Measurements from ENCODE around the gene KCNAB1. TPM values are rescaled to one million over a fixed set of nuclear protein-coding genes. Genes with fewer than 3 reads are reported as not detected.

Gene KCNAB1
- total and polyA plus RNA-seq, 10 of the 15 experiments (the other 5 are each of a cell fraction or from before 2014, with no cell fraction given) = 0.11 to 0.69 (median 0.43) TPM; not detected in 6

GRCh38 chr3:156383441-156384025 is 263.2 kb downstream of the KCNAB1 start:
- TF ChIP-seq ZBTB40 (IDR thresholded peaks at IDR 0.05; ENCODE audit: borderline replicate concordance) (no peak), CBX5 (IDR thresholded peaks at IDR 0.05; ENCODE audit: low read depth) (no peak), SIX5 (IDR thresholded peaks at IDR 0.05; ENCODE audit: low read depth, low read length, severe bottlenecking) (no peak), TCF3 (IDR thresholded peaks at IDR 0.05; ENCODE audit: borderline replicate concordance, insufficient read depth, low read depth, low read length) (no peak), MLLT1 (IDR thresholded peaks at IDR 0.05) (no peak), JUND (IDR thresholded peaks at IDR 0.05; ENCODE audit: low read depth, low read length) (no peak), GATAD2B (conservative IDR thresholded peaks at IDR 0.05; ENCODE audit: low read depth) (no peak), CBX3 (IDR thresholded peaks at IDR 0.05; ENCODE audit: borderline replicate concordance, low read depth) (no peak), SMAD1 (IDR thresholded peaks at IDR 0.05; ENCODE audit: low read depth, partially characterized antibody) (no peak), CHD2 (IDR thresholded peaks at IDR 0.05; ENCODE audit: borderline replicate concordance, low read depth, low read length) (no peak), ZNF274 (IDR thresholded peaks at IDR 0.05; ENCODE audit: insufficient read depth, insufficient read length) (no peak), SUZ12 (IDR thresholded peaks at IDR 0.05; ENCODE audit: unreplicated experiment) (no peak), CHD4 (IDR thresholded peaks at IDR 0.05) (no peak), ATF7 (IDR thresholded peaks at IDR 0.05; ENCODE audit: low read depth) (no peak), MEF2B (IDR thresholded peaks at IDR 0.05; ENCODE audit: partially characterized antibody, poor library complexity, severe bottlenecking) (no peak), RAD21 (IDR thresholded peaks at IDR 0.05; ENCODE audit: insufficient read depth, low read depth, low read length) (no peak), SPI1 (IDR thresholded peaks at IDR 0.05; ENCODE audit: borderline replicate concordance, insufficient read depth, low read depth, low read length) (no peak), CHD1 (IDR thresholded peaks at IDR 0.05; ENCODE audit: low read depth, low read length) (no peak)
- FAIRE-seq = no peak

More at GRCh38 chr3:156383441-156384025, 263.2 kb downstream of the KCNAB1 start:
- DNase-seq (ENCODE audit: low read depth, low spot score) (no peak), ATAC-seq (no peak)
- Histone ChIP-seq H3K4me3 (no peak overlapping the region), H3K36me3 (ENCODE audit: control insufficient read depth in 2 of 2, insufficient read depth in 2 of 2, low read length in 1 of 2) (no peaks in the 10 kb centered on the region), H3K27ac (ENCODE audit: control insufficient read depth, insufficient read depth) (no peak overlapping the region), H3K4me1 (ENCODE audit: control insufficient read depth, insufficient read depth, low read length) (no peaks in the 10 kb centered on the region), H4K20me1 (ENCODE audit: control insufficient read depth, insufficient read depth) (no peaks in the 10 kb centered on the region), H3K9ac (ENCODE audit: control insufficient read depth, insufficient read depth, low read length) (no peak overlapping the region), H2AFZ (ENCODE audit: control insufficient read depth, low read depth, low read length) (no peak overlapping the region), H3K9me3 (replicated peaks; ENCODE audit: control insufficient read depth, insufficient read depth, low read length) (no peaks in the 10 kb centered on the region), H3K4me2 (ENCODE audit: control insufficient read depth, insufficient read depth) (no peak overlapping the region), H3K27me3 (replicated peaks in 1 of 2; ENCODE audit: control insufficient read depth in 2 of 2, insufficient read depth in 2 of 2, low read length in 1 of 2) (peaks cover 0 to 2% of the 10 kb centered on the region in 2 experiments; a peak in 2 of 4 replicates), H3K79me2 (ENCODE audit: control insufficient read depth, insufficient read depth, low read length) (no peaks in the 10 kb centered on the region)
- ChIA-PET POLR2A (interaction anchor here (0.6 kb wide), 1 partner anchor 20 kb away, joined by 3 read pairs; no protein-coding TSS in a partner anchor), RAD21 (ENCODE audit: unreplicated experiment) (interaction anchor here (1.2 to 3.6 kb wide), 6 partner anchors 11 to 340 kb away, joined by 3 to 70 read pairs (median 6); no protein-coding TSS in a partner anchor), SMC1A (ENCODE audit: uncharacterized antibody, unreplicated experiment) (interaction anchor here (1.1 to 4.8 kb wide), 13 partner anchors 10 to 373 kb away, joined by 3 to 84 read pairs (median 5); no protein-coding TSS in a partner anchor), CTCF (interaction anchor here (0.6 to 7.5 kb wide), 28 partner anchors 8 to 578 kb away, joined by 3 to 205 read pairs (median 6); partner anchors contain the start of gene C3orf33)
- 51% methylated on average over 6 of the region's 6 CpGs for WGBS (ENCODE audit: insufficient coverage, insufficient replicate concordance, low lambda C conversion rate, missing lambda C conversion rate)
- intact Hi-C loops (cut with micrococcal nuclease; ENCODE audit: unreplicated experiment) (no loop called here), in situ Hi-C loops (cut with MboI) (no loop called here)
- BruUV-seq (replicated peaks) = no TSS peak
